Inflammatory macrophage treated with lipopolysaccharide for 4 hours (primary cell): Measurements from ENCODE around the gene TRMU.
A peak's percentile ranks its signal among the peaks of the same experiment; 100 is the strongest.

Experiments
- DNase-seq: peaks from one replicate; pipeline ENCODE4 v3.0.0-alpha.2; 2020

The TRMU gene

GRCh38 chr22:46338636-46339035 is 3.1 kb downstream of the TRMU start:
- no peak for DNase-seq

- DNase-seq = no peak
These were observed 4.4 kb downstream of the TRMU start for GRCh38 chr22:46339956-46340355.

- DNase-seq = no peak
These were observed 5.2 kb downstream of the TRMU start for GRCh38 chr22:46340676-46341075.

DNA sequence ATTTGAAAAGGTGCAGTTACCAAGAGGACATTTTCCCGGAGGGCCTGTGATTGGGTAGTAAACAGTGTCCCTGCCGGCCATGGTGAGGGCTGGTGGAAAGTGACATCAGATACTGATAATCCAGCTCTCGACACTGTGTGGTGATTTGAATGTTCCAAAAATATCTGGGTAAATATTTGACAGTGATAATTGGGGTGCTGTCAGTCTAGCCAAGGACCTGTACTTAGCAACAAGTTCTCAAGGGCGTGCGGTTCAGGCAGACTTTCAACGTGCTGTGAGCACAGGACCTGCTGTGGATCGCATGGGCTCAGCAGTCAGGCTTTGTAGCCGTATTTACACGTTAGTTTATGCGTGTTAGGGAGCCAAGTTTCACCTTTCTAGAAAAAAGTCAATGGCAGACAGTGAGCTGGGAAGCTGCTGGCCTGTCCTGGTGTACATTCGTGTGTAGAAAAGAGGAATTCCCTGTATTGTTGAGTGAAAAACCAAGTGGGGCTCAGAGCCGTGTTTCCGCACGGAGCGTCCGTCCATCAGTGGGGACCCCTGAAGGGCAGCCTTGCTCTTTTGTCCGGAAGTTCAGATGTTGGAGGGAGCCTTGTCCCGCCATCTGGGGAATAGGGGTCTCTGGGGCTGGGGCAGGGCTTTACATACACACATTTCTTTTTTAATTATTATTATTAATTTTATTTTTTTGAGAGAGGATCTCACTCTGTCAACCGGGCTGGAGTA is 11.3 kb downstream of the TRMU start:
- DNase-seq = no peak

GRCh38 chr22:46347646-46348045 is 12.1 kb downstream of the TRMU start:
- no peak for DNase-seq

GRCh38 chr22:46348099-46348695 is 12.7 kb downstream of the TRMU start:
- no peak for DNase-seq

GRCh38 chr22:46349238-46349637 is 13.7 kb downstream of the TRMU start:
- DNase-seq = no peak

- no peak for DNase-seq
These were observed 14.2 kb downstream of the TRMU start for GRCh38 chr22:46349681-46350080.

GRCh38 chr22:46350121-46350520 is 14.6 kb downstream of the TRMU start:
- DNase-seq = no peak

- no peak for DNase-seq
These were observed 15.1 kb downstream of the TRMU start for GRCh38 chr22:46350646-46351045.

DNA sequence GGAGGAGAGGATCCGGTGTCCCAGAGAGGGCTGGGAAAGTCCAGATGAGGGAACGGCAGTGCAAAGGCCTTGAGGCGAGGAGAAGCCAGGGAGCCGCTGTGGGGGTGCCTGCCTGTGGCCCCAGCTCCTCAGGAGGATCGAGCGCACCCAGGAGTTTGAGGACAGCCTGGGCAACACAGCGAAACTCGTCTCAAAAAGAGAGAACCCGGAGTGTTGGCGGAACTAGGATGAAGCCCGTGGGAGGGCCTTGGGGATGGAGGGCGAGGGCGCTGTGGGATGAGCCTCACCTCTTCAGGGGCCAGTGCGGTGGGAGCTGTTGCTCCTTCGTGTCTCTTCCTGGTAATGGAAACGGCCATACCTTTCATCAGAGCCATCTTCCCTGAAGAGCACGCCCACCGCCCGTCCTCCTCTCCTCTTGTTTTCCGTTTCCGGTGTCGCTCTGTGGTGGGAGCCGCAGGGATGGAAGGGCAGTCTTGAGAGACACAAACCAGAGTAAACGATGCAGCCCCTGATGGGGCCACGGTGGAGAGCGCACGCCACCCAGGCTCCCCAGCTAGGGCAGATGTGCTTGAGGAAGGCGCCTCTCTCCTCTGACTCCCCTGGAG is 15.7 kb downstream of the TRMU start:
- DNase-seq = no peak

GRCh38 chr22:46351767-46352166 is 16.3 kb downstream of the TRMU start:
- DNase-seq = no peak

- DNase-seq = no peak
These were observed 16.8 kb downstream of the TRMU start for GRCh38 chr22:46352276-46352675.

DNA sequence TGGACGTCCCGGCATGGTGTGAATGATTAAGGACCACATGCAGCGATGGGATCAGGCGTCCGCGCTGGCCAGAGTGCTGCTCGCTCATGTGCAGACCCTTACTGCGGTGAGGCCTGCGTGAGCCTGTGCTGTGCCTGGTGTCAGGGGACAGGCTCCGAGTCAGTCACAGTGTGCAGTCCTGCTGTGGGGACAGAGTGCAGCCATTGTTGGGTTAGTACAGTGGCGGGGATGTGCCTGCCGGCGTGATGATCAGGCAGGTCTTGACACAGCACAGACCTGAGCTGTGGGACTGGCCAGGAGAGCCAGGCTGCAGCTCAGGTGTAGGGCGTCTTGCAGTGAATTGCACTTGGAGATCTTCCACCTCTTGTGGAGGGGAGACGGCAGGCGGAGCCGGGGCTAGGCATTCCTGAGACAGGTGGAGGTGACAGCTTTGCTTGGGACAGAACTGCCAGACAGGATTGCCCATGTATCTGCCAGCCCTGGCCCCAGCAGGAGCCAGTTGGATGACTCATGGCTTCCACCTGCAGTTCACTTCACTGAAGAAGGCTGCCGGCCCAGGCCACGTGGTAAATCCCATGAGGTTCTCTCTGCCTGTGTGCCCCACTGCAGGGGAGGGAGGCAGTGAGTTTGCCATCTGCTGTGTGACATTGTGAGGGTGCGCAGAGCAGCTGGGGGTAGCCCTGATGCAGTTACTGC is 17.3 kb downstream of the TRMU start:
- DNase-seq = no peak

DNA sequence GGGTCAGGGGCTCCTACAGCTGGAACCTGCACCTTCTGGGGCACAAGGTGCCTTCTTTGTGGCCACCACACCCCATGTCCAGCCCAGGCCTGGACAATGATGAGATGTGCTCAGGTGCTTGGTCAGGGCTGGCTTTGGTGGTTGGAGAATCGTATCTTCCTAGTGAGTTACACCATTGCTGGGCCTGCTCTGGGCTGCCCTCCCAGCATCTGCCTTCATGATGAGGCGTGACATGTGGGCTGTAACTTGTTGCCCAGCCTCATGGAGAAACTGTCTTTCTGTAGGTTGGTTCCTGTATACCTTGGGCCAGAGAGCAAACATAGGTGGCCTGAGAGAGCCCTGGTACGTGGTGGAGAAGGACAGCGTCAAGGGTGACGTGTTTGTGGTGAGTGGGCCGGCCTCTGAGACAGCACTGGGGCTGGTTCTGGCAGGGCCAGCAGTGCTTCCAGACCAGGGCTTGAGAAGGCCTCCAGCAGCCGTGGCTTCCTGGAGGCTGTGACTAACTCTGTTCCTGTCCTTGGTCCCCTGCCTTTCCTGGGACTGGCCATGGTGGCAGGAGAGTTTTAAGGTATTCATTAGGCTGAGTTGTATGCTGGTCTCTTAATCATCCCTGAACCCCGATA is 18.1 kb downstream of the TRMU start:
- DNase-seq = no peak

GRCh38 chr22:46354176-46354992 is 18.9 kb downstream of the TRMU start:
- no peak for DNase-seq

DNA sequence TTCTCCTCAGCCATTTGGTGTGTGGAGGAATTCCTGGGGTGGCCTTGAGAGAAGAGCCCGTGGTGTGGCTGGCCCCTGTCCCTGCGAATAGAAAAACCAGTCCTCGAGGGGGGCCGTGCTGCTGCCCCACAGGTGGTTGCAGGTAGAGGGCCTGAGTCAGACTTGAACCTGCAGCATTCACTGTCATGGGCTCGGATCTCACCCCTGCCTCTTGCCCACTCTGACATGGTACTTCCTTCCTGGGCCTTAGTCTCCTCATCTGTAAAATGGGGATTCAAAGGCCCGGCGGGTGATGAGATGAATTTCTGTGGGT is 19.4 kb downstream of the TRMU start:
- no peak for DNase-seq

DNA sequence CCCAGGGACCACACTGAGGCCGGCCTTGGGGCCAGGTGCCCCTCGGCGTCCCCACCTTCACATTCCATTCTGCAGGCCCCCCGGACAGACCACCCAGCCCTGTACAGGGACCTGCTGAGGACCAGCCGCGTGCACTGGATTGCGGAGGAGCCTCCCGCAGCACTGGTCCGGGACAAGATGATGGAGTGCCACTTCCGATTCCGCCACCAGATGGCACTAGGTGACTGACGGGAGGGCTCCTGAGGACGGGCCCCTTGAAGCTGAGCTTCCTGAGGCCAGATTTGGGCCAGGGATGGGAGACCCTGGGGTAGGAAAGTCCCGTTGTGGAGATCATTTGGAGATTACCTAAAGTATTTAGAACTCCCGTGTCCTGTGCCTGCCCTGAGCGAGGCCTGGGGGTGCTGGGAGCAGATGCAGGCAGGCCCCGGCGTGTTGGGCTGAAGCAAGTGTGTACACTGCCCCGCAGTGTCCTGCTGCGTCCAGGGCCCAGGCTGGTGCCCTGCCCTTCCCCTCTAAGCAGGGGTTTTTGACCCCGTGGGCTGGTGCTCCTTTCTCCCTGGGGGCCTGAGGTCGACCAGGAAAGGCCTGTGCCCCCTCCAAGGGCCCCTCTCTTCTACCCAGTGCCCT is 20.0 kb downstream of the TRMU start:
- DNase-seq = peak; percentile 55

- no peak for DNase-seq
These were observed 20.5 kb downstream of the TRMU start for GRCh38 chr22:46355996-46356471.

DNA sequence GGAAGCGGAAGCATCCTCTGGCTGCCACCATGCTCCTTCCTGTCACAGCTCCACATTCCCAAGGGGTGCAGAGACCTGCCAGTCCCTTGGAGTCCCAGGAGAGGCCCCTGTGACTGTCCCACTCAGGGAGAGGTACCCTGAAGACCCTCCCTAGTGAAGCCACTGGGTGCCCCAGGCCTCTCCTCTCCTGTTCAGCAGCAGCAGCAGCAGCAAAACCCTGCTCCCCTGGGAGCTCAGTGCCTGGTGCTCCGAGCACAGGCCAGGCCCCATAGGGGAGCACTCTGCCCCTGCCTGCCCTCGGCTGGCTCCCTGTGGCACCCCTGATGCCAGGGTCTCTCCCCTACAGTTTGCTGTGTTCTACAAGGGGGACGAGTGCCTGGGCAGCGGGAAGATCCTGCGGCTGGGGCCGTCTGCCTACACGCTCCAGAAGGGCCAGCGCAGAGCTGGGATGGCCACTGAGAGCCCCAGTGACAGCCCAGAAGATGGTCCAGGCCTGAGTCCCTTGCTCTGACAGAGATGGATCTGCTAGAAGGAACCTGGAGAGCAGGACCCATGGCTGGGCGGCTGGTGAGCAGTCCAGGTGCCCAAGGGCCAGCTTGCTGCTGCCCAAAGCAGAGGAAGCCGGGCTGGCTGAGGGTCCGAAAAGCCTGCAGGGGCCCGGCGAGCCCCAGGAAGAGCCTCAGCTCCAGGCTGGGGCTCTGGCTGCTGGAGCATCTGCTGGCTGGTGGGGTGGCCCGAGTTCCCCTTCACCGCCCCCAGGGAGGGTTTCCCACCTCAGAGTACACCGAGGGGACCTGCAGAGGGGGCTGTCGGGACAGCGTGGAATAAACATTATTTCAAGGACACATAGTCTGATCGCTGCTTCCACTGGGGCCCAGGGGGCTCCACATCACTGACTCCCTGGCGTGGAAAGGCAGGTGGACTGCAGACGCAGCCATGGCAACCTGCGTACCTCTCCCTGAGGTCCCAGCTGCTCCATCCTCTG is 21.3 kb downstream of the TRMU start:
- no peak for DNase-seq
